Measurements from ENCODE around the gene ALAS1.

Gene ALAS1

GRCh38 chr3:52217409-52217805, 19.4 kb downstream of the ALAS1 start:
- H3K4me3 ChIP-seq (ENCODE audit: low read length) = no peak overlapping the region

GRCh38 chr3:52218026-52218425, 20.1 kb downstream of the ALAS1 start:
- H3K4me3 ChIP-seq (ENCODE audit: low read length) = no peak overlapping the region
- TF ChIP-seq ZNF274 (IDR thresholded peaks at IDR 0.05; ENCODE audit: low read depth, low read length) = no peak

More at GRCh38 chr3:52217409-52217805, 19.4 kb downstream of the ALAS1 start:
- TF ChIP-seq ZNF274 (IDR thresholded peaks at IDR 0.05; ENCODE audit: low read depth, low read length) = no peak

- TF ChIP-seq ZNF274 (IDR thresholded peaks at IDR 0.05; ENCODE audit: low read depth, low read length) = no peak
- no peak overlapping the region for H3K4me3 ChIP-seq (ENCODE audit: low read length)
Observed at GRCh38 chr3:52218454-52218853, 20.5 kb downstream of the ALAS1 start.

- no peak overlapping the region for H3K4me3 ChIP-seq (ENCODE audit: low read length)
- TF ChIP-seq ZNF274 (IDR thresholded peaks at IDR 0.05; ENCODE audit: low read depth, low read length) = no peak
Observed at GRCh38 chr3:52218937-52219650, 21.1 kb downstream of the ALAS1 start.

GRCh38 chr3:52220380-52221026, 22.5 kb downstream of the ALAS1 start:
- H3K4me3 ChIP-seq (ENCODE audit: low read length) = no peak overlapping the region
- TF ChIP-seq ZNF274 (IDR thresholded peaks at IDR 0.05; ENCODE audit: low read depth, low read length) = no peak

GRCh38 chr3:52221141-52221562, 23.2 kb downstream of the ALAS1 start:
- no peak for TF ChIP-seq ZNF274 (IDR thresholded peaks at IDR 0.05; ENCODE audit: low read depth, low read length)

GRCh38 chr3:52221563-52222318, 23.8 kb downstream of the ALAS1 start:
- no peak for TF ChIP-seq ZNF274 (IDR thresholded peaks at IDR 0.05; ENCODE audit: low read depth, low read length)
- no peak overlapping the region for H3K4me3 ChIP-seq (ENCODE audit: low read length)

More at GRCh38 chr3:52221141-52221562, 23.2 kb downstream of the ALAS1 start:
- H3K4me3 ChIP-seq (ENCODE audit: low read length) = no peak overlapping the region

GRCh38 chr3:52222319-52223221, 24.6 kb downstream of the ALAS1 start:
- no peak overlapping the region for H3K4me3 ChIP-seq (ENCODE audit: low read length)
- no peak for TF ChIP-seq ZNF274 (IDR thresholded peaks at IDR 0.05; ENCODE audit: low read depth, low read length)

- no peak overlapping the region; the same call in 1 of the 2 replicates for H3K4me3 ChIP-seq (ENCODE audit: low read length)
- no peak for TF ChIP-seq ZNF274 (IDR thresholded peaks at IDR 0.05; ENCODE audit: low read depth, low read length)
Observed at GRCh38 chr3:52223449-52224408, 25.8 kb downstream of the ALAS1 start.

GRCh38 chr3:52225452-52226228, 27.7 kb downstream of the ALAS1 start, which contains the start of gene TLR9:
Gene TLR9, minus strand, starts transcription at chr3:52225645. Its CDS starts 116 bp downstream, at chr3:52225529.
- TF ChIP-seq ZNF274 (IDR thresholded peaks at IDR 0.05; ENCODE audit: low read depth, low read length) = no peak
- H3K4me3 ChIP-seq (ENCODE audit: low read length) = peak within 1 kb of the TSS; percentile 31; the same call in 1 of the 2 replicates

- no peak for TF ChIP-seq ZNF274 (IDR thresholded peaks at IDR 0.05; ENCODE audit: low read depth, low read length)
- no peak overlapping the region for H3K4me3 ChIP-seq (ENCODE audit: low read length)
Observed at GRCh38 chr3:52226229-52226817, 28.4 kb downstream of the ALAS1 start.
